Peyer's patch (tissue), 4 donors: ENCODE results near the gene ARMC10.

Source experiments
- CTCF ChIP-seq, 6 experiments: fragments of 450-650 bp in 4 of 6; fragments of 200-600 bp in 2 of 6; sonication (generic) in 1 of 6; IDR thresholded peaks; one replicate each; pipeline ENCODE4 v1.5.1; 2017 to 2019; ENCODE audit warnings: antibody characterized with exemption in 6 of 6, mild to moderate bottlenecking in 3 of 6, moderate library complexity in 1 of 6
- POLR2A ChIP-seq, 2 donors: fragments of 450-650 bp; IDR thresholded peaks; one replicate each; pipeline ENCODE4 v1.5.1; 2017; ENCODE audit warnings: antibody characterized with exemption in 2 of 2, mild to moderate bottlenecking in 2 of 2, moderate library complexity in 2 of 2

- TF ChIP-seq CTCF (IDR thresholded peaks at IDR 0.05) = peak in 4 of 6 experiments; percentile 7 to 36 (median 19)
- no peak for TF ChIP-seq POLR2A (IDR thresholded peaks at IDR 0.05)
Observed at GRCh38 chr7:103065667-103066066, 9.3 kb upstream of the ARMC10 start.
